NCI-H2081 (cell line): Measurements from ENCODE around the gene OR56A3.
A peak's percentile ranks its signal among the peaks of the same experiment; 100 is the strongest.

Source experiments
- DNase-seq, 2 experiments: peaks; one replicate each; lab custom pipeline; 2025; lab: John Stamatoyannopoulos, UW

The OR56A3 gene

GRCh38 chr11:5973530-5973929 lies 31.5 kb downstream of the OR56A3 start:
- no peak for DNase-seq

- DNase-seq: no peak
Observed at GRCh38 chr11:5983443-5983842, 41.4 kb downstream of the OR56A3 start.

- DNase-seq: no peak
Observed at GRCh38 chr11:5986885-5987284, 44.8 kb downstream of the OR56A3 start, which contains the start of gene OR52L1. Gene OR52L1, minus strand, starts transcription at chr11:5986985. Its CDS starts 55 bp downstream, at chr11:5986930.

- no peak for DNase-seq
Observed at GRCh38 chr11:5989203-5989602, 47.2 kb downstream of the OR56A3 start.

GRCh38 chr11:5992150-5992549 lies 50.1 kb downstream of the OR56A3 start:
- no peak for DNase-seq

- DNase-seq: peak; percentile 7 to 12
Observed at GRCh38 chr11:5992604-5993251, 50.7 kb downstream of the OR56A3 start.

- DNase-seq: no peak
Observed at GRCh38 chr11:5994791-5995190, 52.7 kb downstream of the OR56A3 start.
